ENCODE data around the gene DHRS3. TPM values are rescaled to one million over a fixed set of nuclear protein-coding genes. Genes with fewer than 3 reads are reported as not detected.

The DHRS3 gene
- total RNA-seq, 1 experiment from 2014 or later: 87.0 TPM

DNA sequence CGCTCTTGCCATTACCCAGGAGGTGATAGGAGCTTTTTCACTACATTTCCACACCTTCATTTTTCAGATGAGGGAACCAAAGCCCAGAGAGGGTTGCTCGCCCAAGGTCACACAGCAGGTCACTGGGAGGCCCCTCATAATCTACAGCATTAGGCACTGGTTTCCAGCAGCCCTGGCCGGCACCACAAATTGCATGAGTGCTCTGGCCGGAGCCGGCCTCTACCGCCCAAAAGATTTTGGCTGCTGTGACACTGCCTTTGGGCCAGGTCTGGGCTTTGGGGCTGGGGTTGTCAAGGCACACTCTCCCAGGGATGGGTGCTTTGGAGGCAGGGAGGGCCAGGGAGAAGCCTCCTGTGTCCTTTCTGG, 15.4 kb downstream of the DHRS3 start (continued):
- TF ChIP-seq EGR1 (IDR thresholded peaks at IDR 0.05; ENCODE audit: low read depth): no peak

GRCh38 chr1:12601700-12602658, 16.0 kb downstream of the DHRS3 start:
- no TSS peak for BruUV-seq (replicated peaks)
- H3K9me3 ChIP-seq (ENCODE audit: control insufficient read depth in 1 of 2, insufficient read depth in 1 of 2, low read depth in 1 of 2, low read length in 2 of 2): no peaks in the 10 kb centered on the region
- peaks cover 64 to 90% of the 10 kb centered on the region in 2 experiments for H3K4me1 ChIP-seq (ENCODE audit: control insufficient read depth in 1 of 2, insufficient read depth in 2 of 2, low read length in 2 of 2)
- H3K9me2 ChIP-seq (ENCODE audit: insufficient read depth): no peaks in the 10 kb centered on the region
- peak; percentile 47 for ATAC-seq
- H2AFZ ChIP-seq (ENCODE audit: low read depth, low read length, poor library complexity, severe bottlenecking): no peak overlapping the region
- intact Hi-C loops (cut with micrococcal nuclease): loop anchor here (1.0 kb wide), 1 partner anchor 17 kb away; no protein-coding TSS in a partner anchor
- H3K4me2 ChIP-seq (ENCODE audit: low read length): peak overlapping the region; percentile 67
- no peak overlapping the region for H3K4me3 ChIP-seq (replicated peaks in 1 of 2; ENCODE audit: low read depth in 1 of 2, low read length in 2 of 2)
- H3K27me3 ChIP-seq (ENCODE audit: insufficient read depth, low read length): no peaks in the 10 kb centered on the region
- H3K27ac ChIP-seq (ENCODE audit: low read depth, low read length): peak overlapping the region; percentile 23
- peaks cover 68% of the 10 kb centered on the region for H3K79me2 ChIP-seq (ENCODE audit: insufficient read depth, low read length)
- peak overlapping the region; percentile 32 for H3K9ac ChIP-seq (ENCODE audit: low read length)
- ChIA-PET RAD21 (ENCODE audit: low non-redundant PET in 1 of 2, low total read pairs in 2 of 2, uncharacterized antibody in 2 of 2, unreplicated experiment in 2 of 2) (interaction anchor here in 1 of 2 experiments (0.8 to 2.3 kb wide), 4 partner anchors 14 to 329 kb away, joined by 3 to 12 read pairs (median 4); partner anchors contain the start of gene DHRS3), POLR2A (interaction anchor here (1.2 kb wide), 1 partner anchor 16 kb away, joined by 3 read pairs; the partner anchor contains the start of gene DHRS3), CTCF (interaction anchor here (0.5 to 2.3 kb wide), 7 partner anchors 13 to 283 kb away, joined by 3 to 17 read pairs (median 3); partner anchors contain the start of gene DHRS3)
- H3K36me3 ChIP-seq (ENCODE audit: control insufficient read depth in 1 of 2, insufficient read depth in 2 of 2, low read length in 2 of 2): no peaks in the 10 kb centered on the region; a peak in 1 of 4 replicates
- peak; percentile 56 for DNase-seq (ENCODE audit: low read depth, low spot score)
- TF ChIP-seq ZNF274 (IDR thresholded peaks at IDR 0.05; ENCODE audit: low read depth, low read length): no peak
- peak; percentile 80 for TF ChIP-seq TCF7L2 (IDR thresholded peaks at IDR 0.05; ENCODE audit: borderline replicate concordance, extremely low read depth, insufficient read depth, insufficient read length)
- no peaks in the 10 kb centered on the region for H4K20me1 ChIP-seq (ENCODE audit: insufficient read depth)

Data from HCT116 (cell line).